Activated T-cell treated with anti-CD3 and anti-CD28 coated beads, Interleukin-2, amount 50 U/mL, for 48 hours (primary cell): ENCODE data around the gene COG4.
"Not testable (repeated sequence)": the region's sequence is repeated elsewhere in the genome, so short reads cannot be mapped to it uniquely, and the experiment has no call there.

ENCODE experiments used
- DNase-seq, 2 experiments: peaks; one replicate each; pipeline ENCODE4 v3.0.0-alpha.2; 2020

Gene COG4

DNA sequence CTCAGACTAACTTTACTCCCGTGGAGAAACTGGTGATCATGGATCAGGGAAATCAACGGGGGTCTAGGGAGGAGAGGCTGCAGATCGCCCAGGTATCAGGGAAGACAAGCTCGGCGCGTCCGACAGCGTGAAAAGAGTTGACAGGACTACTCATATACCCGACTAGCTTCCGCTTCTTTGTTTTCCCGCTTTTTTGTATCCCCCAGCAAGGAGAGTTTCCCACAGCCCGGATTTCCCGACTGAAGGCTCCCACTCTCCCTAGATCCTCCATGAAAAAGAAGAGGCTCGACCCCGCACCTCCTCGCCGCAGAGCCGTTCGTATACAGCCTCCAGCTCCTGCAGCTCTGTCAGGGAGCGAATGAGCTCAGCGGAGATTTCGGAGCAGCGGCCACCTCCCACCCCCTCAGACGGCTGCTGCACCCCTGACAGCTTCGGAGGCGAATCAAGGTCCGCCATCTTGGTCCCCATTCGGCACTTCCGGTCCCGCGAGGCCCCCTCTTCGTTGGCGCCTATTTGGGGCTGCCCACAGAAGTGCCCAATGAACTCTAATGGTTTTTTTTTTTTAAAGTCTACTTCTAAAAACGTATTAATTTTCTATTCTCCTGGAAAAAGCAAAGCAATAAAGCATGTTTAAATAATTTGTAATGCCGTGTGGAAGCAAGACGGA, at the start of gene COG4:
COG4 (minus strand) TSS at position 479 of the 667 bp plus-strand sequence; CDS start at position 468, 11 bp downstream.
- DNase-seq: peak; percentile 92 to 94

DNA sequence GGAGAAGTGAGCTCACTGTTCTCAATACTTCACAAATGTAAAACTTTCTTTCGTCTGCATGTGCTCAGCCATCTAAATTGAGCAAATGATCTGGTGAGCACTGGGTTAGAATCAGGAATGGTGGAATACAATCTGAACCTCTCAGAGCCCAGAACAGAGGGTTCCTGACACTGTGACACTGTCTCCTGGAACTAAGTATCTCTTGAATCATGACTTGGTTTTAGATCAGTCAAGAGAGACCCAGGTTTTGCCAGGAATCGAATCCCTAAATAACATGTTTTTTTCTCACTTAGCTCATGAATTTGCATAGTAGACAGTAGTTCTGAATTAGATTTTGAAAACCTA, 49.5 kb upstream of the COG4 start:
- DNase-seq: no peak

DNA sequence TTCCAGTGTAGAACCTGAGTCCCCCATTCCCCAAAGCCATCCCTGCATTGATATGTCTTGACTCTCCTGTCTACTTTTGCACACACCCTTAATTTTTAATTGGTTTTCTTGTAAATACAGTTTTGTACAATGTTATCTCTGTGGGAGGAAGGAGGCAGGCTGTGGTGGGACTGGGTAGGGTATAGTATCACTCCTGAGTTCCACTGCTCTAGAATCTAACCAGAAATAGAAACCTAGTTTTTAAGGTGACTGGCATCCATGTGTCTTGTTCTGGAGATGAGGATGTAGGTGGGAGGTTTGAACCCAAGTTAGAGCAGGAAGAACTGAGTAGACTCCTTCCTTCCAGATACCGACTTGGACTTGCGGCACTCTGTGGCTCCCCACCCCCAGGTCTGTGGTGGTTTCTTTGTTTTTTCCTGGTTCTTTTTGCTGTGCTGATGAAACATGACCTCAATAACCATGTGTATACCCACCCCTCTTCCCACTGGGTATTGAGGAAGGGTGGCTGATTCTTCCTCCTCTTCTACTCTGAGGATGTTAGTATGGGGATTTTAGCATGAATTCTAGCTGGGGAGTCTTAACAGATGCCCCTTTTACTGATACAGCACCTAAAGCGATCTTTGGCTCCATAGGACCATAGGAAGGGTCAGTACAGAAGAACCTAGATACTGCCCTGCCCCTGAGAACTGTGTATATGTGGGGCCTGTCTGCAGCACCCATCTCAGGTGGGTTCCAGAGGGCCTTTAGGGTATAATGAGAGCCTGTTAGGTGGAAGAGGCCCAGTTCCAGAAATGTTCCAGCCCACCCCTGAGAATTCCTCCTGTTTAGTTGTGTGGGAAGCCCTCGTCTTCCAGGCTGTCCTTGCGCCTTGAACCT, 48.9 kb upstream of the COG4 start:
- no peak for DNase-seq

GRCh38 chr16:70571623-70572022, 48.3 kb upstream of the COG4 start:
- no peak for DNase-seq

DNA sequence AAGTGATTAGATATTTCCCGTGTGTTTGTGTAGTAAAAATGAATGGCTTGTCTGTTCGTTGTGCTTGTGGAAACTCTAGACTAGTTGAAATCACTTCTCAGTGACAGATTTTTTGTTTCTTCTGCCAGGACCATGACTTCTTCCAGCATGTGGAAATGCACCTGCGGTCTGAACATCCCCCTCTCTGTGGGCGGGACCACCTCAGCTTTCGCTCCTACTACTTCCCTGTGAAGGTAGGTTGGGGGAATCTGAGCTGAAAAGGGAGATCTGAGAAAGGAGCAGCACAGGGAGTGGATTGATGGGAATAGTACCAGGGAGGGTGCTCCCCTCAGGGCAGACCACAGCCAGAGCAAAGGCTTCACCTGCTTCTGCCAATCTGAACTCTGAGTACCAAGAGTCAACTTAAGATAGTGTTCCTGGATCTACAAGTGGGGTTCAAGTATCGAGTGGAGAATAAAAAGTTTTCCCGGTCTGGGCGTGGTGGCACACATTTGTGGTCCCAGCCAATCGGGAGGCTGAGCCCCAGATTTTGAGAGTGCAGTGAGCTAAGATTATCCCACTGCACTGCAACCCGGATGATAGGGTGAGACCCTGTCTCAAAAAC, 47.7 kb upstream of the COG4 start:
- no peak for DNase-seq

DNA sequence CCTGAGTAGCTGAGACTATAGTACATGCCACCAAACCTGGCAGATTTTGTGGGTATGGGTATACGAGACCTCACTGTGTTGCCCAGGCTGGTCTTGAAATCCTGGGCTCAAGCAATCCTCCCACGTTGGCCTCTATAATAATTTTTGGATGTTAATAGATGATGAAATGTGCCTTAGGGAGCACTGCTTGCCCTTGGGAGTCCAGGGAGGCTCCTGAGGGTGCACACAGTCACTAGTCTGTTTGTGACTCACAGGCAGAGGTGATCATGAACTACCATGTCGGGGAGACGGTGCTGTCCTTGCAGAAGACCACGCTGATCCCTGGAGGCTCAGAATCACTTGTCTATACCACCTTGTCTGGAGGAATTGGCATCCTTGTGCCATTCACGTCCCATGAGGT, 46.4 kb upstream of the COG4 start:
- no peak for DNase-seq

GRCh38 chr16:70568601-70569237, 45.4 kb upstream of the COG4 start:
- DNase-seq: no peak

DNA sequence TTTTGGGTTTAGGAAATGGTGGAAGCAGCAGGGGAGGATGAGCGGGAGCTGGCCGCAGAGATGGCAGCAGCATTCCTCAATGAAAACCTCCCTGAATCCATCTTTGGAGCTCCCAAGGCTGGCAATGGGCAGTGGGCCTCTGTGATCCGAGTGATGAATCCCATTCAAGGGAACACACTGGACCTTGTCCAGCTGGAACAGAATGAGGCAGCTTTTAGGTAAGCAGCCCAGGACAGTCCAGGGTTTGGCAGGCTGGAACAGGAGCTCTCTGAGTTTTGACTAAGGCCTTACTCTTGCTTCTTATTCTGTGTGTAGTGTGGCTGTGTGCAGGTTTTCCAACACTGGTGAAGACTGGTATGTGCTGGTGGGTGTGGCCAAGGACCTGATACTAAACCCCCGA, 41.7 kb upstream of the COG4 start:
- no peak for DNase-seq

DNA sequence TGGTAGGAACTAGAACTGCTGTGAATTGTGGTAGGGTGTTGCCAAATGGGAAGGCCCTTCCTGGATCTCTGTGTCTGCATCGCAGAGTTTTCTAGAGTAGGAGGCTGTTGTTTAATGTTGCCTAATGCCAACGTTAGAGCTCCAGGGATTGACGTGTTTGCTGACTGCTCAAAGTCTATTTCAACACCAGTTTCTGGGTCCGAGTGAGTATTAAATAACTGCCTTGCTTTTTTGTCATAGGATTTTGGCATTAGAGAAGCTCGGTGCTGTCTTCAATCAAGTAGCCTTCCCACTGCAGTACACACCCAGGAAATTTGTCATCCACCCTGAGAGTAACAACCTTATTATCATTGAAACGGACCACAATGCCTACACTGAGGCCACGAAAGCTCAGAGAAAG, 40.3 kb upstream of the COG4 start:
- no peak for DNase-seq

GRCh38 chr16:70561623-70562022, 38.3 kb upstream of the COG4 start:
- peak in 1 of 2 experiments; percentile 11 for DNase-seq

- DNase-seq: no peak
These were observed 32.7 kb upstream of the COG4 start for GRCh38 chr16:70556063-70556462.

GRCh38 chr16:70553645-70554044, 30.3 kb upstream of the COG4 start:
- no peak for DNase-seq

DNA sequence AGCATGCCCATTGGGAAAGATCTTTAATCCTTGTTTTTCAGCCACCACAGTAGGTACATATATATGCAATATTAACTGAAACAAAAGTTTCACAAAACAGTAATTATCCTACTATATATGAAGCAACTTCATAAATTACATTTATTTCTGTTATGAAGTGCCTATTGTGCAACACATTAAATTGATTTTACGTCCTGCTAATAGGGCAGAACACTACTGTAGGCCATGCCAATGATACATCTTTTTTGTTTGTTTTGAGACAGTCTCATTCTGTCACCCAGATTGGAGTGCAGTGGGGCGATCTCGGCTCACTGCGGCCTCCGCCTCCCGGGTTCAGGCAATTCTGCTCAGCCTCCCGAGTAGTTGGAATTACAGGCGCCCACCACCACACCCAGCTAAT, 29.3 kb upstream of the COG4 start:
- DNase-seq: no peak

- no peak for DNase-seq
These were observed 28.4 kb upstream of the COG4 start for GRCh38 chr16:70551788-70552187.

- no peak for DNase-seq
These were observed 26.7 kb upstream of the COG4 start for GRCh38 chr16:70550082-70550481.

DNA sequence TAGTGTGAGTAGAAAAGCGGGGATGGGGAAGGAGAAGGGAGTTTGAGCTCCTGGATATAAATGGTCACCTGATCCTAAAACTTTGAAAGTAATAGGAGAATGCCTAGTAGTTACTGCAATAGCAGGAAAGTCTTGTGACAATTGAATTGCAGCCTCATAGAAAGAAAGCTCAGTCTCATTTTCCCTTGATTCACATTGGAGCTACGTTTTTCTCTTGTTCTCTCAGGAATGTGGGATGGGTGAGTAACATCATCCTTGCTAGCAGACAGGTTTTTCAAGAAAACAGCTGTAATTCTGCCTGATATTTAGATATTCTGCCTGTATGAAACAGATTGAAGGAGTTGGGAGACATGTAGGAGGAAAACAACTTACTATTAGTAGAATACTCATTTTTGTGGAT, 25.6 kb upstream of the COG4 start:
- no peak for DNase-seq

GRCh38 chr16:70544548-70544947, 21.2 kb upstream of the COG4 start:
- DNase-seq: no peak

DNA sequence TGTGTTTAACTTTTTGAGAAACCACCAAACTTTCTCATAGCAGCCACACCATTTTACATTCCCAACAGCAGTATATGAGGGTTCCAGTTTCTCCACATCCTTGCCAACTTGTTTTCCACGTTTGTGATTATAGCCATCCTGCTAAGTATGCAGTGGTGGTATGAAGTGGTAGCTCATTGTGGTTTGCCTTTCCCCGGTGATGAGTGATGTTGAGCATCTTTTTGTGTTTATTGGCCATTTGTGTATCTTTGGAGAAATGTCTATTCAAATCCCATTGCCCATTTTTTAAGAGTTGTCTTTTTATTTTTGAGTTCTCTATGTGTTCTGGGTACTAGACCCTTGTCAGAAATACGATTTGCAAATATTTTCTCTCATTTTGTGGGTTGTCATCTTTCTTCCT, 17.6 kb upstream of the COG4 start:
- DNase-seq: no peak

- no peak for DNase-seq
These were observed 11.6 kb upstream of the COG4 start for GRCh38 chr16:70534971-70535370.

GRCh38 chr16:70529954-70530353, 6.6 kb upstream of the COG4 start:
- DNase-seq: not testable (repeated sequence)

DNA sequence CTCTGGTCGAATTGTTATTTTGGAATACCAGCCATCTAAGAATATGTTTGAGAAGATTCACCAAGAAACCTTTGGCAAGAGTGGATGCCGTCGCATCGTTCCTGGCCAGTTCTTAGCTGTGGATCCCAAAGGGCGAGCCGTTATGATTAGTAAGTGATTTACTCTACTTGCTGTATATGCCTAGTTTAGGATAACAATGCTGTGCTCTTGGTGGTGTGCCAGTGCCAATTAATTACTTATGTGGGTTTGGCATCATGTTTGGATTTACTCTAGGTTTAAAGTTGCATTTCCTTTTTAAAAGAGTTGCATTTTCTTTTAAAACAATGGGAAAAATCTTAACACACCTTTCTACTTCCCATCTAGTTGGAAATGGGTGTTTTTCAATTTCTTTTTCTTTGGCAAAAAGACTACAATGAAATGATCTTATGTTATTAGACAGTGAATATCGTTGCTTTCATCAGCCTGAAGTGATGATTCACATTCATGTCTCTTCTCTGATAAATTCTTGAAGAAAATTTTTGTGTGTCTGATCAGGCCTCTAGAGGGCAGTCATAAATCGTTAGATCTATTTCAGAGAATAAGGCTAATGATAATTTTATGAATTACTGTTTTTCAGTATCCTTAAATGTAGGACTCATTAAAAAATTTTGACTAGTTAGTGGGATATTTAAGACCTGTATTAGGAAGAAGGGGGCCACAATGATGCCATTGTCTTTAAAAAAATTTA, 5.9 kb upstream of the COG4 start:
- DNase-seq: no peak

DNA sequence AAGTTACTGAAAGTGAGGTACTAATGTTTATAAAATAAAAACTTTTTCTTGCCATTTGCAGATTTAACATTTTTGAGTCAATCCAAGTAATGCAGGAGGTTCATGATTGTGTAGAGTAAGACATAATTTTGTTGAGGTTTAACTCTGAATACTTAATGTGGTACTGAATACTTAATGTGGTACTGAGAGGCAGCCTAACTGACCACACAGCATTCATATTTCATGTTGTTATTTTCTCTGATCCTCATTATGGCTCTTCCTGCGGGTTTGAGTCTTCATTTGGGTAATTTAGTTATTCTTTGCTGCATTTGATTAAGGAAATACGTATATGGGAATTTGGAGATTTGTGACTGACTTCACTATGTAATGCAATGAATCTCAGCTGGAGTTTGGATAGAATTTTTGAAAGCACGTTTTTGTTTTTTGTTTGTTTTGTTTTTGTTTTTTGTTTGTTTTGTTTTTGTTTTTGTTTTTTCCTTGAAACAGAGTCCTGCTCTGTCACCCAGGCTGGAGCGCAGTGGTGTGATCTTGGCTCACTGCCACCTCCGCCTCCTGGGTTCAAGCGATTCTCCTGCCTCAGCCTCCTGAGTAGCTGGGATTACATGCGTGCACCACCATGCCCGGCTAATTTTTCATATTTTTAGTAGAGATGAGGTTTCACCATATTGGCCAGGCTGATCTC, 4.1 kb upstream of the COG4 start:
- no peak for DNase-seq
